Spleen (tissue), 7 donors: ENCODE measurements around the gene CTNS.

Source experiments
- POLR2A ChIP-seq, 3 donors: fragments of 450-650 bp; IDR thresholded peaks; one replicate each; pipeline ENCODE4 v1.5.1; 2017; ENCODE audit warnings: antibody characterized with exemption in 3 of 3, mild to moderate bottlenecking in 1 of 3
- TF ChIP-seq, protein P1 (sequence below), 11 experiments: fragments of 200-600 bp in 7 of 11; fragments of 450-650 bp in 4 of 11; sonication (generic) in 4 of 11; IDR thresholded peaks in 8 of 11; conservative IDR thresholded peaks in 3 of 11; 1 replicate in 7 of 11; 2 replicates in 4 of 11; pipeline versions ENCODE4 v1.4.0 to v1.8.0; 2016 to 2021; ENCODE audit warnings: antibody characterized with exemption in 11 of 11, inconsistent platforms in 4 of 11, mild to moderate bottlenecking in 1 of 11
- donor health status: DM: no; HTN: no; CAD: no; lungs with moderate emphysema.
- donor health status: DM: no; HTN: no; CAD: no.
- donor health status: DM: no; HTN: no; CAD: no.

GRCh38 chr17:3636154-3636907, at the start of gene CTNS, which contains the start of gene SHPK:
- TF ChIP-seq, protein P1, sequence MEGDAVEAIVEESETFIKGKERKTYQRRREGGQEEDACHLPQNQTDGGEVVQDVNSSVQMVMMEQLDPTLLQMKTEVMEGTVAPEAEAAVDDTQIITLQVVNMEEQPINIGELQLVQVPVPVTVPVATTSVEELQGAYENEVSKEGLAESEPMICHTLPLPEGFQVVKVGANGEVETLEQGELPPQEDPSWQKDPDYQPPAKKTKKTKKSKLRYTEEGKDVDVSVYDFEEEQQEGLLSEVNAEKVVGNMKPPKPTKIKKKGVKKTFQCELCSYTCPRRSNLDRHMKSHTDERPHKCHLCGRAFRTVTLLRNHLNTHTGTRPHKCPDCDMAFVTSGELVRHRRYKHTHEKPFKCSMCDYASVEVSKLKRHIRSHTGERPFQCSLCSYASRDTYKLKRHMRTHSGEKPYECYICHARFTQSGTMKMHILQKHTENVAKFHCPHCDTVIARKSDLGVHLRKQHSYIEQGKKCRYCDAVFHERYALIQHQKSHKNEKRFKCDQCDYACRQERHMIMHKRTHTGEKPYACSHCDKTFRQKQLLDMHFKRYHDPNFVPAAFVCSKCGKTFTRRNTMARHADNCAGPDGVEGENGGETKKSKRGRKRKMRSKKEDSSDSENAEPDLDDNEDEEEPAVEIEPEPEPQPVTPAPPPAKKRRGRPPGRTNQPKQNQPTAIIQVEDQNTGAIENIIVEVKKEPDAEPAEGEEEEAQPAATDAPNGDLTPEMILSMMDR (IDR thresholded peaks at IDR 0.05 in 8 of 11, conservative IDR thresholded peaks at IDR 0.05 in 3 of 11): peak in 2 of 11 experiments; percentile 9 to 23
- peak in 1 of 3 donors; percentile 13 for TF ChIP-seq POLR2A (IDR thresholded peaks at IDR 0.05)
